Stimulated activated CD4-positive, alpha-beta T cell treated with anti-CD3 and anti-CD28 coated beads, TNF-alpha, amount 100 ng/mL, for 24 hours (primary cell): Measurements from ENCODE around the gene HAPLN3.

ENCODE experiments used
- DNase-seq, 3 experiments: peaks; one replicate each; pipeline ENCODE4 v3.0.0-alpha.2; 2020; ENCODE audit warnings: low read depth in 3 of 3

HAPLN3 gene

DNA sequence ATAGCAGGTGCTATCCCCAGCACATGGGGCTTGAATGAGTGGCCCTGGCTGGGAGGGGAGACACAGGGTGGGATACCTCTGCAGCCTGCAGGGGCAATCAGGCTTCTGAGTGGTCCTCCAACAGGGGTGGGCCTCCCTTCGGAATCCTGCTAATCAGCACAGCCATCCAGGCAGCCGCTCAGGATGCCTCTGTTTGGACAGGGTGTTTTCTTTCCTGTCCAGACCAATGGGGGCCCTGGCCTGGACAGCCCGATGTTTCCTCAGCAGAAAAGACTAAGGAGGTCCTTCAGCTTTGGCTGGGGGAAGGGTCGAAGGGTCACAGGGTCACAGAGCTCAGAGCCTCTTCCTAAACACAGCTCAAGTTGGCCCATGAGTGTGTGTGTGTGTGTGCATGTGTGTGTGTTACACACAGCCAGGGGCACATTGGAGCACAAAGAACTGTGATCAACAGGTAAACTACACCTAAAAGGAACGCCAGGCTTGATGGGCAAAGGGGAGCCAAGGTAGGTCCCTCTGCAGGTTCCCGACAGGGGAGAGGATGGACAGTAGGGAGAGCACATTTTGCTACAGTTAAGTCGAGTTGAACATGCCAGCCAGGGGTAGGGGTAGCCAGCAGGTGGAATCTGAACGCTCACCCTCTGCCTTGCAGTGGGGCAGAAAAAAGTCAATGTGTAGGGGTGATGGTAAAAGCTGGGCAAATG is 1.1 kb upstream of the HAPLN3 start:
- DNase-seq: no peak

DNA sequence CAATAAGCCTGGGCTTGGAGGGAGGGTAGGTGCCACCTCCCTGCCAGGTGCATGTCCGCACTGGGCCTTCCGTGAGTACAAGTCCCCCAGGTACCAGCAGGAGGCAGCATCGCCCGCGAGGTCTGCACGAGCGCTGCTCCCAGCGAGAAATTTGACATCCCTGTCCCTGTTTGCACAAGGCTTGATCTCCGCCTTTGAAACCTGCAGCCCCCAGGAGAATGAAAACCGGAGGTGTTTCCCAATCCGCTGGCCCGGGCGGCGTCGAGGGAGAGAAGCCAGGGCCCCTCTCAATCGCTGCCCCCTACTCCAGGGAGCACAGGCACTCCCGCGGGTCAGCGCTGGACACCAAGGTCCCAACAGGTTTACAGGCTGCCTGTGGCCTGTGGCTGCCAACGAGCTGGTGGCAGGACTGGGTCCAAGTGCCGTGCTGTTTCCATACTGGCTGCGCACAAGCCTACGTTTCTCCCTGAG is 961 bp downstream of the HAPLN3 start:
- peak; percentile 71 to 85 (median 71) for DNase-seq

DNA sequence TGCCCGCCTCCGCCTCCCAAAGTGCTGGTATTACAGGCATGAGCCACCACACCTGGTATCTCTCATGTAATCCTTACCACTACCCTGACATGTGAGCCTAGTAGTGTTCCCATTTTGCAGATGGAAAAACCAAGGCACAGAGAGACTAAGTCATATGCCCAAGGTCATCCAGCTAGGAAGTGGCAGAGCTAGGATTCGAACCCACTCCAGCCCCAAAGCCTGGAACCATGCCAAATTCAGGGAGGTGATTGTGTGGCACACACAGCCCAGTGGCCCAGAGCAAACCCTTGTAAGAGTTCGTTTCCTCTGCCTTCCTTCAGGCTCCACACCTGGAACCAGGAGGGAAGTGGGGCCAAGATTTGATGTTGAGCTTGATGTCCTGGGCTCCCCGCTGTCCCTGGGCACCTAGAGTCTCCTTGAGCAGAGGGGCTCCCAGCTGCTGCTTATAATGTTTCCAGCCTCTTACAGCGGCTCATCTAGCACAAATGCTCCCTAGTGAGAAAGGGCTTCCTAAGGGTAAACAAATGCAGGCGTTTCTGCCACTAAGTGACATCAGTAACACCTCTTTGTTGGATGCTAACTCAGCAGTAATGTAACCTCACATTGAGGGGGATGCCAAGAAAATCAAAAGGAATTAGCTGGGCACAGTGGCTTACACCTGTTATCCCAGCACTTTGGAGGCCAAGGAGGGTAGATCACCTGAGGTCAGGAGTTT is 3.6 kb downstream of the HAPLN3 start:
- DNase-seq: no peak

DNA sequence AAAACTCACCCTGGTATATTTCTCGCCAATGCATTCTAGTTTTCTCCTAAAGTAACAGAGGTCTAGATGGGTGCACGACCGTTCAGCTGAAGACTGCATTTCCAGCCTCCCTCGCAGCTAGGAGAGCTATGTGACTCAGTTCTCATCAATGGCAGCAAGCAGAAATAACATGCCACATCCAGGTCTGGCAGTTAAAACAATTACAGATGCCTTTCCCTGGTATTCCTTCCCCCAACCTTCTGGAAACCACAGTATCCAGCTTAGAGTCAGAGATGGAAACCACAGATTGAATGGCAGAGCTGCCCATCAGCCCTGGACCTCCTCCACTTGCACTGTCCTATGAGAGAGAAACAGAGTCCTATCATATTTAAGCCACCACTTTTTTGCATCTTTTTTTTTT is 4.8 kb downstream of the HAPLN3 start:
- DNase-seq: no peak

DNA sequence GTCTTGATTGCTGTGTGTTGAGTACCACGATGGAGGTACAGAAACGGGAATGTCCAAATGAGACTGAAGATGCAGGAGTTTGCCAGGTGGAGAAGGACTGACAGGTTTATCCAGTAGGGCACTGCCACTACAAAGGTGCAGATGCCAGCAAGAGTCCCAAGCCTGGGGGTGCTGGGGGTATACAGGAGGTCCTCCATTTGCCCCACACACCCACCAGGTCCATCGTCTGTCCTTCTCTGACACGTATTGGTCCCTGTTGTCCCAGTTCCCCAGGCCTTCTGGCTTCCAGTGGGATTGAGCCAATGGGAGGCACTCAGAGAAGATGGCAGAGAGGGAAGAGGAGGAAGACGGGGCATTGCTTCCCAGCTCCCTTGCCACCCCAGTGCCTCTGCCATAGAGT is 6.6 kb downstream of the HAPLN3 start:
- no peak for DNase-seq

DNA sequence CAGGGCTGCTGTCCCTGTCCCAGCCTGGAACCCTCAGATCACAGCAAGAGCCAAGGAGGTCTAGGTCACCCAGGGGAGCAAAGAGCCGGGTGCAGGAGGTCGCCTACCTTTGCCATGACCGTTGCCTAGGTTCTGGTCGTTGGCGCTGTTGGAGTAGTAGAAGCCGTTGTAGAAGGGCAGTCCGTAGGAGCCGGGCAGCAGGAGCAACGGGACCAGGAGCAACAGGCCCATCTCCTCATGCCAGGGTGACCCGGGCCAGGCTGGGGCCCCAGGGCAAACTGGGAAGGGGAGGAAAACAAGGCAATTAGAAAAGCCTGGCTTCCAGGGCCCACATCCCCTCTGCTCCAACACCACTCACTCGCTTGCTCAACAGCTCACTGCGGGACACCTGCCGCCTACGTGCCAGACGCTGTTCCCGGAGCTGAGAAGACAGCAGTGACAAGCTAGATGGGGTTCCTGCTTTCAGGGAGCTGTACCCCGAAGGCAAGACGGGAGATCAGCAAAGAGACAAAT is 8.2 kb downstream of the HAPLN3 start:
- DNase-seq: no peak

DNA sequence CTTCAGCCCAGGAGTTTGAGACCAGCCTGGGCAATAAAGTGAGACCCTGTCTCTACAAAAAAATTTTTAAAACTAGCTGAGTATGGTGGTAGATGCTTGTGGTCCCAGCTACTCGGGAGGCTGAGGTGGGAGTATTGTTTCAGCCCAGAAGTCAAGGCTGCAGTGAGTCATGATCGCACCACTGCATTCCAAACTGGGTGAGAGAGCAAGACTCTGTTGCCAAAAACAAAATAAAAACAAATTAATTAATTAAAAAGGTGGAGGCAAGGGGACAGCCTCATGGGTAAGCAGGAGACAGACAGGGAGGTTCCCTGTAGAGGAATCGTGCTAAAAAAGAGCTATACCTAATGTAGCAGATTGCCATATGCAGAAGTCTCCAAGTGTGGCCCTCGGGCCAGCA is 12.6 kb downstream of the HAPLN3 start:
- DNase-seq: no peak

DNA sequence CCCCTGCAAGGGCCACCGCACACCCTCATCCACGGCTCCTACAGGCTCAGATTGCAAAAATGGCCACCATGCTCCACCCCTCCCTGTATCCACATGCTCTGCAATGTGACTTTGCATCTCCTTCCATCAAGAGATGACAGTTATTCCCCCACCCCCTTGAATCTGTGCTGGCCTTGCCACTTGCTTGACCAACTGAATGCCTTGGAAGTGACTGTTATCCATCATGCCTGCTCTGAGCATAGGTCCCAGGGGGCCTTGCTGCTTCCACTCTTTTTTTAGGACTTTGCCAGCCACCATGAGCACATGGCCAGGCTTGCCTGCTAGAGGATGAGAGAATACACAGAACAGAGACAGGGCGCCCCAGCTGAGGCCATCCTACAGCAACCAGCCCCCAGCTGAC is 13.6 kb downstream of the HAPLN3 start:
- DNase-seq: no peak

DNA sequence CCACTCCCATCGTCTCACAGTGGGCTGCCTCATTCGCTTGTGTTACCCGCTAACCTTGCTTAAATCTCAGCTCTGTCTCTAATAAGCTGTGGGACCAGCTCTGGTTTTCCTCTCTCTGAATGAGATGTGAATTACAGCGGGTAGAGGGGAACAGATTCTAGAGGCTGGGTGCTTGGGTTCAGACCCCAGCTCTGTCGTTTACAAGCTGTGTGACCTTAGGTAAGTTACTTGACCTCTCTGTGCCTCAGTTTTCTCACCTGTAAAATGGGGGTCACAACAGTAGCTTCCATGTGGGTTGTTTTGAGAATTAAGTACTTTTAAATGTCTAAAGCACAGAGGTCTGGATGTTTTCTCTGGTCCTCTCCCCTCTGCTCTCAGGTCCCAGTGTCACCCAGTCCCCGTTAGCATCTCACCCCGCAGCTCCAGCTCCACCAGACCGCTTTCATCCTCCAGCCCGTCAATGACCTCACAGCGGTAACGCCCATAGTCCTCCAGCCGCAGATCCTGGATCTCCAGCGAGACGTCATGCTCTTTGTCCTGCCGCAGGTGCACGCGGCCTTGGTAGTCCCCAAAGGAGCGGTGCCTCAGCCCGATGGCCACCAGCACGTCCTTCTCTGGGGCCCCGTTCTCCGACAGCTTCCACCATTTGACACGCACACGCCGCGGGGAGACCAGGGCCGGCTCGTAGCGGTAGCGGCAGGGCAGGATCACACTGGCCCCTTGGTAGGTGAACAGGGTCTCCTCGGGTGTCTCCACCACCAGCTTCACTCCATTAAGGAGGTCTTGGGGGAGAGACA is 14.2 kb downstream of the HAPLN3 start:
- DNase-seq: no peak

DNA sequence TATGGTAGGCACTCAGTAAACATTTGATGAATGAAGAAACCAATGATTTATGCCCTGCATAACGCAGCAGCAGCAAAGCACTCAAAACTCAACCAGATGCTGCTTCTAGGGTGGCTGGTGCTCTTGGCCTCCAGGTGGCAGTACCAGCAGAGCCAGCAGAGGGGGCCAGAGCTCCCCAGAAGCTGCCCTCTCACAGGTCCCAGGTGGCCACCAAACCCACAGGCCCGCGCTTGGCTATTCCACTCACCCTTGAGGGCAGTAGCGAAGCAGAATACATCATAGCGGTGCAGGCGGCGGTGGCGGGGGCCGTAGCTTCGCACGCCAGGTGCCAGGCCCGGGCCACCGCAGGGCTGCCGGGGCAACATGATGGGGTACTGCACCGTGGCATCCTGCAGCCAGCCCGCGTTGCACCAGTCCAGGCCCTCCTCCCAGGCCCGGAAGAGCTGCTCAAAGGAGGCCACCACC is 16.6 kb downstream of the HAPLN3 start:
- peak in 1 of 3 experiments; percentile 33 for DNase-seq

DNA sequence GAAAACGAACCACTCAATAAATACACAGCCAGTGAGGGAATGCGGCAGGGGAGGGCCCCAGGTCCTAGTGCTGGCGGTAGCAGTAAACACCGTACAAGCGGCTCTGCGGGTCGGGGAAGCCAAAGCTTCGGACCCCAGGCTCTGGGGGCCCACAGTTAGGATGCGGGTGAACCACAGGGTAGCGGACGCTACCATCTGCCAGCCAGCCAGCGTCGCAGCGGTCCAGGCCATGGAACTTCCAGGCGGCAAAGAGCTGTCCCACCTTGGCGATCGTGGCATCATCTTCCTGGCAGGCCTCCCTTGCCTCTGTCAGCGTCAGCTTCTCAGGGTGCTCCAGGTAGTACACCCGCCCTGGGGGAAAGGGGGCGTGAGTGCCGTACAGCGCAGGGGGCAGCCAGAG is 17.4 kb downstream of the HAPLN3 start:
- DNase-seq: no peak

DNA sequence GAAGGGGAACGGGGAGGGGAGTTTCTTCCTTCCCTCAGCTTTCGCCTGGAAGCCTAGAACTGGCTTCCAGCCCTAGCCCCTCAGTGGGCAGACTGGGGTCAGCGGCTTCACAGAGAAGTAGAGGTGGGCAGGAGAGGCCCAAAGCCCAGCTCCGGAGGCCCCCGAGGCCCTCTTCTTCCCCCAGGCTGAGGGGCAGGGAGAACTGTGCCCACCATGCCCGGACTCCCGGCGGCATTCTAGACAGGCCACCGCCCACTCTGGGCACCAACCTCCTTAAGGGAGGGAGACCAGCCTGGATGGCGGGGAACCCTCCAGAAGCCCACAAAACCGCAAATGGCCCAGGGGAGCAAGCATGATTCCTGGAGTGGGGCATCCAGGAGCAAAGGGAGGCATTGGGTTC is 17.9 kb downstream of the HAPLN3 start:
- DNase-seq: no peak

DNA sequence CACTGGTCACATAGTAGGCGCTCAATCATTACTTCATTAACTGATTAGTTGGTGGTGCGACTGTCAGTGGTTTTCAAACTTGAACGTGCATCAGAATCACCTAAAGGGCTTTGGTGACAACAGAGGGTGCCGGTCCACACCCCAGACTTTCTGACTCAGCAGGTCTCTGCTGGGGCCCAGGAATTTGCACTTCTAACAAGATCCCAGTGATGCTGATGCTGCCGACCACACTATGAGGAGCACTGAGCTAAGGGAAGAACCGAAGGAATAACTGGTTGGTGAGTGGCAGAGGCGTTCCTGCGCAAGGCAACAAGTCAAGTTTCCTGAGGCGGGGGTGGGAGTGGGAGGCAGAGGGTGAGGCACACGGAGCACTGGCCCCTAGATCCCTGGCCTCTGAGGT is 18.8 kb downstream of the HAPLN3 start:
- DNase-seq: no peak

DNA sequence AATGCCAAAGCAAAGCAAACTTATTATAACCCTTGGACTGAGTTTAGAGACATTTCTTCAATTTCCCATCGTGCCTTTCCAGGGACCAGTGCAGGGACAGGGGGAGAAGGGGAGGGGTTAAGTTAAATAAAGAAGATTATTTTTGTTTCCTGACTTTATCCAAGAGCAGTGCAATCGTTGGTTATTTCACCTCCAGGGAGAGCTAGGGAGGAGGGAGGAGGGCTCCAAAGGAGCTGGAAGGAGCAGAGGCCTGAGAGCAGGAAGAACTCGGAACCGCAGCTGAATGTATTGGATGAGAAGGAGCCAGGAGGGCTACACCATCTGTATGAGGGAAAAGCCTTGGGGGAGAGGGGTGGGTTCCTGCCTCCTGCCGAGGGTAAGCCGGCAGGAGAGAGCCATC is 20.7 kb downstream of the HAPLN3 start:
- no peak for DNase-seq

DNA sequence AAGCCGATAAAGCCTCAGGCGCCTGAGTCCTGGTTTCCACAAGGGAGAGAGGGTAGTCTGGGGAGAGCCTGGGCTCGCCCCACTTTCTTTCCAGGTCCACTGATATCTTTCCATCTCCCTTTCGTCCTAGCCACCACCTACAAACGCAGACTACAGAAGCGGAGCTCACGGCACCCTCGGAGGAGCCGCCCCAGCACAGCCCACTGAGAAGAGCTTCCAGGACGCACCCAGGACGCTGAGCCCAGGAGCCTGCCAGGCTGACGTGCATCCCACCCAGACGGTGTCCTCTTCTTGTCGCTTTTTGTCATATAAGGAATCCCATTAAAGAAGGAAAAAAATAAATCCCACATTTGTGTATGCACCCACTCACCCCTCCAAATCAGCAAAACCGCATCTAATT is 21.1 kb downstream of the HAPLN3 start:
- no peak for DNase-seq

DNA sequence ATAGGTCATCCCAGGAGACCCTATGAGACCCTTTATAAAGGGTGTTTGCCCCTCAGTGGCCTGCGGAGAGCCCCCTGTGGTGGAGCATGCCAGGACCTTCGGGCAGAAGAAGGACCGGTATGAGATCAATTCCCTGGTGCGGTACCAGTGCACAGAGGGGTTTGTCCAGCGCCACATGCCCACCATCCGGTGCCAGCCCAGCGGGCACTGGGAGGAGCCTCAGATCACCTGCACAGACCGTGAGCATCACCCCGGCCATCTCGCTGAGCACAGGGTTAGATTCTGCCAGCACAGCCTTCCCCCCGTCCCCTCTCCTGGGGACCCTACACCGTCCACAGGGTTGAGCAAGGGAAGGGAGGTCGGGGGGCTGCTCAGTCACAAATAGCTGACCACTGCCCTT is 21.6 kb downstream of the HAPLN3 start:
- no peak for DNase-seq

DNA sequence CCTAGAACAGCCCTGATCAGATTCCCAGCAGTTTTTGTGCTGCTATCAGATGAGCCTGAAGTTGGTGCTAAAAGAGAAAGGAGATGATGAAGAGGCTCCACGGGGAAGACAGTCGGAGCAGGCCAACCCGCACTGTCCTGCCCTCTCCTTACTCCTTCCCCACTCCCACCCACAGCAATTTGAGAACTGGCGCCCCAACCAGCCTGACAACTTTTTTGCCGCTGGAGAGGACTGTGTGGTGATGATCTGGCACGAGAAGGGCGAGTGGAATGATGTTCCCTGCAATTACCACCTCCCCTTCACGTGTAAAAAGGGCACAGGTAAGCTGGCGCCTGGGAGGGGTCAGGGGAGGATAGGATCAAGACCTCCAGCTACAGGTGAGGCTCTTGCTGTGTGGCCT is 22.6 kb downstream of the HAPLN3 start:
- DNase-seq: no peak

DNA sequence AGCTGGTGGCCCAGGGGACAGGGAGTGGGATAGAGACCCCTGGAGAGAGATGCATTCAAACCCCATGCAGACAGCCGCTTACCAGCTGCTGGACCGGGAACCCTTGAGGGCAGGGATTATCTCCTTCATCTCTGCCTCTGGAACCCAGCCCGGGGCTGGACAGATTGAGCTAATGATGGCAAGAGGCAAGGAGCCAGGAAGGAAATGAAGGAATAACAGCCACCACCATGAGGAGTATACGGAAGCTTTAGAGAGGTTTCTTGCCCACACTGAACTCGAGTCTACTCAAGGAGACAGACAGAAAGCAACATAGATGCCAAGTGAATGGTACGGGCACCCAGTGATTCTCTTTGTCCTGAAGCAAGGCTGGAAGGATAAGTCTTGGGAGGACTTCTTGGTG is 23.2 kb downstream of the HAPLN3 start:
- DNase-seq: no peak

DNA sequence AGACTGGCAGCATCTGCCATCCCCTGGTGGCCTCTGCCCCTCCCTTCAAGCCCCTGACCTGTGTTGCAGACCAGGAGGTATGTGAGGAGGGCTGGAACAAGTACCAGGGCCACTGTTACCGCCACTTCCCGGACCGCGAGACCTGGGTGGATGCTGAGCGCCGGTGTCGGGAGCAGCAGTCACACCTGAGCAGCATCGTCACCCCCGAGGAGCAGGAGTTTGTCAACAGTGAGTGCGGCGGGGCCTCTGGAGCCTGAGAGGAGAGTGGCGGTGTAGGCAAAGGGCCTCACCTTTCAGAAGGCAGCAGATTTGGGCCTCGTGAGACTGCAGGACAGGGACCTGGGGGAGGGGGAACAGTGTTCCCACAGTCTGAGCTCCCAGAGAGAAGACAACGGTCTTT is 24.0 kb downstream of the HAPLN3 start:
- DNase-seq: no peak

DNA sequence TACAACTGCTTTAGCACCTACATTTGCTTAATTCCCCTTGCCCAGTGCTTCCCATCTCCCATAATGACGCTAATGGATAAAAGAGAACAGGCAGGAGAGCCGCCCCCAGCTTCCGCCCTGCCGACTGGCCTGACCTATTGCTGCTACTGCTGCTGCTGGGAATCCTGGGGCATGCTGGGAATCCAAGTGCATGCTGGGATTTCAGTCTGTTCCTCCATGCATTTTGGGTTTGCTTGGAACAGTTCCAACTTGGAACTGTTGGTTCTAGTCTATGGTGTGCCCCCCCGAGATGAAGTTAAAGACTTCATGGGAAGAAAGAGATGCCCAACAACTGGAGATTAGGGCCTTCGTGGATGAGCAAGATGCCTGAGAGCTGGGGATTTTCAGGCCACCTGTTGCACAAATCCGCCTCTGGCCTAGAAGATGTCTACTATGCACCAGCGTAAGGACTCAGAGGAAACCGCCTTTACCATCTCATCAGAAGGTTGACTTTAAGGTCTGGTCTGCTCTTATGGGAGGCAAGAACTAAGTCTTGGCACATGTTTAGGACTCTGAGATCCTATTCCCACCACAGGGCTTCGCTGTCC is 29.0 kb downstream of the HAPLN3 start:
- no peak for DNase-seq

DNA sequence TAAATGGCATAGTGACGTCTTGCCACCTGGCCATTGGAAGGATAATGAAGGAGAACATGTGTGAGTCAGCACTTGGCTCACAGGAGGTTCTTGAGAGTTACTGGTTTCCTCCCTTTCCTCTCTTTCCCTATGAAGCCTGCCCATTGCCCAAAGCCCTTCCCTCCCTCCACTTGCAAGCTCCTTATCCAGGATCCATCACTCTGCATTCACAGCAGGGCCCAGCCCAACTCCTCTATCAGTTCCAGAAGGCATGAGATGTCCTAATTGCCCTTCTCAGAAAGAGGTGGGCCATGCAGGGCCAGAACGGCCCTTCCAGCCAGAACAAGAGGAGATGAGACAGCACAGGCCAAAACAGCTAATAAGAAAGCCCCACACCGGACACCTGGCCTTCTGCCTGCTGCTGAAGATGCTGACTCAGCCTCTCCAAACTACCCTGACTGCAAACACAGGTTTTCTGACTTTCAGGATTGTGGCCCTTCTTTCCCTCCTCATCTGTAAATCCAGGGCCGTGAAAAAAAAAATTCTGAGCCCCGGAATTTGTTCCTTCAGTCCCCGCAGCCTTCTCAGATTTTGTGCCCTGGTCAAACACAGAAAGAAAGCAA is 29.7 kb downstream of the HAPLN3 start:
- DNase-seq: no peak
